Occipital lobe (tissue), 2 donors: ENCODE results near the gene LSM12. TPM values are rescaled to one million over a fixed set of nuclear protein-coding genes. Genes with fewer than 3 reads are reported as not detected.
A peak's percentile ranks its signal among the peaks of the same experiment; 100 is the strongest.
"Not testable (repeated sequence)": the region's sequence is repeated elsewhere in the genome, so short reads cannot be mapped to it uniquely, and the experiment has no call there.

Source experiments
- DNase-seq: peaks from one replicate; lab custom pipeline; 2025; lab: John Stamatoyannopoulos, UW
- total RNA-seq: library from RNA; depleted of rRNA; stranded (reverse); fragments of >200 nt; gene quantifications from one replicate; pipeline ENCODE4 v1.2.3, GENCODE V29; 2014

LSM12 gene
- total RNA-seq, 1 donor from 2014 or later = 22.8 TPM

DNA sequence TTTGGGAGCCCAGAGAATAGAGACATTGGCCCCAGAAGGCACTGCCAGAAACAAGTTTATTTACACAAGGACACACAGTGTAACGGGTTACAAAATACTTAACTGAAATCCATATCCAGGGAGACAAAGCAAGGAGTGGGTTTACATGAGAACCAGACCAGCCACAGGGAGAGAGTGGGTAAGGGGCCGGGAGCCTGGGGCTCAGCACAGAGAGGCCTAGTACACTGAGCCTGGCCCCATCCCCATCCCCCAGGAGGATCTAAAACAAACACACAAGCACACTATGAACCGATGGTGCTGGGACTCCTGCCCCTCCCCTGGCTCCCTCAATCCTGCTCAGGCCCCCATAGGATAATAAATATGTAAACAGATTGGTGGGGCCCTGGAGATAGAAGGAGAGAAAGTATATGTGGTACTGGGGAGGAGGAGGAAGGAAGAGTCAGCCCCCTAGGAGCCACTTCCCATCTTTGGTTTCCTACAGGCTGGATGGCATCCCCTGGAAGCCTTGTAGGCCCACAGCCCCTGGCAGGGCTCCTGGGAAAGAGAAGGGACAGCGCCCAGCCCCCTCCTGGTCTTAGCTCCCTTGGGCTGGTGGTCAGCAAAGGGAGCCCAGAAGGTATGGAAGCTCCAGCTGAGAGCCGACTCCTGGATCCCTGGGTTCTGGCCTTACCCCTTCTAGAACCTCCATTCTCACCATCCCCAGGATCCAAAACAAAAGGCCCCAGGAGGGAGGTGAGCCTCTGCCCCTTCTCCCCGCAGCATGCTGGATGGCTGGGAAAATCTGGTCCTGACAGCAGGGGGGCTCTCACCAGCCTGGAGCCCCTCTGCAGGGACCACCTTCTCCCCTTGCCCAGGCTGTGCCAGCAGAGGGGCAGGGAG is 10.5 kb upstream of the LSM12 start:
- no peak for DNase-seq

DNA sequence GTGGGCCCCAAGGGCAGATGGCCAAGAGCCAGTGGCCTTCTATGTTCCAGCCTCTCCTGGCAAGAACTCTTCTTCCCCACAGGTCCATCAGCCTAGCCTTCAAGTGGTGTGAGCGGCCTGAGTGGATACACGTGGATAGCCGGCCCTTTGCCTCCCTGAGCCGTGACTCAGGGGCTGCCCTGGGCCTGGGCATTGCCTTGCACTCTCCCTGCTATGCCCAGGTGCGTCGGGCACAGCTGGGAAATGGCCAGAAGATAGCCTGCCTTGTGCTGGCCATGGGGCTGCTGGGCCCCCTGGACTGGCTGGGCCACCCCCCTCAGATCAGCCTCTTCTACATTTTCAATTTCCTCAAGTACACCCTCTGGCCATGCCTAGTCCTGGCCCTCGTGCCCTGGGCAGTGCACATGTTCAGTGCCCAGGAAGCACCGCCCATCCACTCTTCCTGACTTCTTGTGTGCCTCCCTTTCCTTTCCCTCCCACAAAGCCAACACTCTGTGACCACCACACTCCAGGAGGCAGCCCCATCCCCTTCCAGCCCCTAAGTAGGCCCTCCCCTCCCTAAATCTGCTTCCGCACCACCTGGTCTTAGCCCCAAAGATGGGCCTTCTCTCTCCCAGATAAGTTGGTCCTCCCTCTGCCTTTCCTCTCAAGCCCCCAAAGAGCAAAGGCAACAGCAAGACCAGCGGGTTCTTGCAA is 9.3 kb upstream of the LSM12 start:
- DNase-seq = no peak

DNA sequence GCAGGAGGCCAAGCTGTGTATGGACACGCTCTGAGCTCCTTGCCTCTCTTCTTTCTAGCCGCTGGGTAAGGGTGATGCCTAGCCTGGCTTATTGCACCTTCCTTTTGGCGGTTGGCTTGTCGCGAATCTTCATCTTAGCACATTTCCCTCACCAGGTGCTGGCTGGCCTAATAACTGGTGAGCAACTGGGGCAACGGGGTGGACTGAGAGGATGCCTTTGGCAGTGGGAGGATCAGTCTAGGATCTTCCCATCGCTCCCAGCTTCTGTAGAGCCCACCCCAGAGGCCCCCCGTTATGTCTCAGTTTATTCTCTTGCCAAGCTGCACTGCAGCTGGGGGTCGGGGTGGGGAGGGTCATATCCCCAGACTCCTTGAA is 8.4 kb upstream of the LSM12 start:
- no peak for DNase-seq

DNA sequence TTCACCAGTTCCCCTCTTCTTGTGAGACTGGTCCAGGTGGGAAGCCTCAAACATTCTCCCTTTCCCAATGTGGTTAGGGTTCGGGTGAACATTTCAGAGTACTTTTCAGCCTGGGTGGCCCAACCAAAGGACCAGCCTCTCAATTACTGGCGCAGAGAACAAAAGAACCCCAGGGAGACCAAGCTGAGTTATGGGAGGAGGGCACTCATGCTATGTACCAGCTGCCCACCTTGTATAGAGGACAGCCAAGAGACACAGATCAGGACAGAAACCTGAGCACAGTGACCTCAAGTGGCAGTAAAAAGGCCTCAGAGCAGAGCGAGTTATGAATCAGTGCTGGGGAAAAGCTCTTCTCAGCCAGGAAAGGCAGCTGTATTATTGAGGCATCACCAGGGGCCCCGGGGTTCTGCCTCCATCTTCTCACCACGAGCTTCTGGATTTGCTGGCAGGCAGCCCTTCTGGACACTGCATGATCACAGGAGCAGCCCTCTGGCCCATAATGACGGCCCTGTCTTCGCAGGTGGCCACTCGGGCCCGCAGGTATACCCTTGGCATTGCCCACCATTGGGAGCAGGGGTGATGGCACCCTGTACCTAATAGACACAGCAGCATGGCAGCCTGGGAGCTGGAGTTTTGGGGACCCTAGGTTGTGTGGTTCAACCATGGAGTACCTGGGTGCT is 7.9 kb upstream of the LSM12 start:
- no peak for DNase-seq

DNA sequence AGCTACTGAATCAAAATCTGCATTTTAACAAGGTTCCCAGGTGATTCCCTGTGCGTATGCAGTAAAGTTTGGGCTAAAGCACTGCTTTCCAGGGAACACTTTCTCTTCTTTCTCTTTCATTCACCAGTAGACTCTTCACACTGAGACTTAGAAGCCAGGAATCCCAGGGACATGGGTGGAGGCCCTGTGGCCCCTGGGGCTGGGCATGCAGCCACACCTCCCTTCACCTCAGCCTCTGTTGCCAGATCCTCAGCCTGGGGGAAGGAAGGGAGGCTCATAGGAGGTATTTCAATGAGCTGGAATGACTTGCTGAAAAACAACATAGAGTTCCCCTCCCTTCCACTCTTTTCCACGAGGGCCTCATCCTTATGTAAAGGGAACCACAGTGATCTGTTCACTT is 5.3 kb upstream of the LSM12 start:
- DNase-seq = no peak

DNA sequence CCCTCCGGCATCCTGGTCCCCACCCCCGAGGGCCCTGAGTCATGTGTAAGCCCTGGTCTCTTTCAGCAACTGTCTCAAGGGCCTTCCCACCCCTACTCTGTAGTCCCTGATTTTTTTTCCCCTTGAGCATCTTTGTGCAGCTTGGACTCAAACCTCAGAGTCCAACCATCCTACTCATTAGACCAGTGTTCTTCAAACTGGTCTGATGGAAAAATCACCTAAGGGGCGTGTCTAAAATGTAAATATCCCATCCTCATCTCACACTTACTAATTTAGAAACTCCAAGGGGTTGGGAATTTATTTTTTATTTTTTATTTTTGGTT is 4.7 kb upstream of the LSM12 start:
- DNase-seq = no peak

DNA sequence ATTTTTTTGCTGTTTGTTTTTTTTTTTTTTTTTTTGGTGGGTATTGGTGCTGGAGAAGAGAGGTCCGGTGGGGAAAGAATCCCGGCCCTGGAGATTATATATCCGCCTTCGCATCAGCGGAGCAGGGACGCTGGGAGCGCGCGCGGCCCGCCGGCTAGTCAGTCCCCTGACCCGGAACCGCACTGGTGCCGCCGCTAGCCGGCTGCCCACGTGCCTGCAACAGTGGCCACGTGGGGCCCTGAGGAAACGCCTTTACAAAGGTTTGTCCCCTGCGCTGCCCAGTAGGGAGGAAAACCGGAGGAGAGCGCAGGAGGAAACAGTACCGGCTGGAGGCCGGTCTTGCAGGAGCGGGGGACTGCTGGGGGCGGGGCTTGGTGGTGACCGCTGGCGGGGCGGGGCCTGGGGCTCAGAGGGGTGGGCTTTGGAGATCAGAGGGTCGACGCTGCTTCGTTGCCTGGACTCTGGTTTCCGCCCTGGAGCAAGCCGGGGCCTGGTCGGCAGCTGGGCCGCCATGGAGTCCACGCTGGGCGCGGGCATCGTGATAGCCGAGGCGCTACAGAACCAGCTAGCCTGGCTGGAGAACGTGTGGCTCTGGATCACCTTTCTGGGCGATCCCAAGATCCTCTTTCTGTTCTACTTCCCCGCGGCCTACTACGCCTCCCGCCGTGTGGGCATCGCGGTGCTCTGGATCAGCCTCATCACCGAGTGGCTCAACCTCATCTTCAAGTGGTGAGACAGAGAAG is 4.2 kb upstream of the LSM12 start, which contains the start of gene G6PC3:
Gene G6PC3 (plus strand): TSS at position 281 of the 743 bp plus-strand sequence. CDS start 231 bp downstream, at position 512.
- peak; percentile 95 for DNase-seq

DNA sequence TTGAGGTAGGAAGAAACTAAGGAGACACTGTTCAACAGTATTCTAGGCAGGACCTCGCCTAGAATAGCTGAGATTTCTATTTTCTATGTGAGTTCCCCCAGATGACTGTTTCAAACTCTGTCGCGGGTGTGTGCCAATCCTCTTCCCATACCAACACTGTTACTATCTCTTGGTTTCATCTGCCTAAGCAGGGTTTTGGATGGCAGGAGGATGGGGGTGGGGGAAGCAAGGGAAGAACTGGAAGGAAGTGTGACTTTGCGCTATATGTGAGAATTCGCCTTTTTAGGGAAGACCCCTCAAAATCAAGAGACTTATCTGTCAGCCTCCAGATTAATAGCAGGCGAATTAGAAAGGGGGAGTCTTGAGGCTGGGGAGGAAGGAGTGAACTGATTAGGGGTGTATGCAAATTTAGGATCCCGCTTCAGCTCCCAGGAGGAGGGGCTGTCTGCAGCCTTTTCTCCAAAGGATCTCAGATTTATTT is 3.5 kb upstream of the LSM12 start:
- no peak for DNase-seq

DNA sequence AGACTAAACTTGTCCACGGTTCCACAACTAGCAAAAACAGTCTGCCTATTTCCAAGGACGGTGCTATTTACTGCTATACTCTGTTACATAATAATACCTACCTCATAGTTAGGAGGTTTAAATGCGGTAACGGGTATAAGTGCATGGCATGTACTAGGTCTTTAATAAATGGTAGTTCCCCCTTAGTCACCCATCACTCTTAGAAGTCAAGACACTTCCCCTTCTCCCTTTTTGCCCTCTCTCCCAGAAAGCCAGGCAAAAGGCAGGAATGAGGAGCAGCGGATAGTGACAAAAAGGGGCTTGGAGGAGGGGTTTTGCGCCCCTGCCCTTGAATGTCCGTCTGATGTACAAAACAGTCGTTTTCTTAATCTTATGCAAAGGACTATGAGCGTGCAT is 1.1 kb upstream of the LSM12 start:
- DNase-seq = no peak

DNA sequence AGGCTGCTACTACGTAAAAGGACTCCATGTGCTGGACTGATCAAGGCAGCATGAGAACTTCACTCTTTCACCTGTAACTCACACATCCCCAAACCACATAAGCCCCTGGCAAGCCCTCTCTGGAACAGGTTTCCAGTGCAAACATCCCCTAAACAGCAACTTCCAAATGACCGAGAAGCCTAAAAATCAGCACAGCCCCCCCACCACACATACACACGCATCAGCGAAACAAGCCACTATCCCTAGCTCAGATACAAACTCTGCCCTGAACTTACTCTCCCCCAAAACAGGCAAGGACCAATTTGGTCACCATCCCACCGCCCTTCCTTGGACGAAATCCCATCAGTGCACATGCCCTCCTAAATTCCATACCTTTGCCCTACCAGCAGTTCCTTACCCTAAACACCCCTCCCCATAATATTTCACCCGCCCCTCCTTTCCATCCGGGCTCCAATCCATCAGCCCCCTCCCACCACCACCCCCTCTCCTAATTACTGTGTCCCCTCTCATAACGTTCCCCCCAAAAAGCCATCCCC is 735 bp downstream of the LSM12 start:
- DNase-seq = no peak

DNA sequence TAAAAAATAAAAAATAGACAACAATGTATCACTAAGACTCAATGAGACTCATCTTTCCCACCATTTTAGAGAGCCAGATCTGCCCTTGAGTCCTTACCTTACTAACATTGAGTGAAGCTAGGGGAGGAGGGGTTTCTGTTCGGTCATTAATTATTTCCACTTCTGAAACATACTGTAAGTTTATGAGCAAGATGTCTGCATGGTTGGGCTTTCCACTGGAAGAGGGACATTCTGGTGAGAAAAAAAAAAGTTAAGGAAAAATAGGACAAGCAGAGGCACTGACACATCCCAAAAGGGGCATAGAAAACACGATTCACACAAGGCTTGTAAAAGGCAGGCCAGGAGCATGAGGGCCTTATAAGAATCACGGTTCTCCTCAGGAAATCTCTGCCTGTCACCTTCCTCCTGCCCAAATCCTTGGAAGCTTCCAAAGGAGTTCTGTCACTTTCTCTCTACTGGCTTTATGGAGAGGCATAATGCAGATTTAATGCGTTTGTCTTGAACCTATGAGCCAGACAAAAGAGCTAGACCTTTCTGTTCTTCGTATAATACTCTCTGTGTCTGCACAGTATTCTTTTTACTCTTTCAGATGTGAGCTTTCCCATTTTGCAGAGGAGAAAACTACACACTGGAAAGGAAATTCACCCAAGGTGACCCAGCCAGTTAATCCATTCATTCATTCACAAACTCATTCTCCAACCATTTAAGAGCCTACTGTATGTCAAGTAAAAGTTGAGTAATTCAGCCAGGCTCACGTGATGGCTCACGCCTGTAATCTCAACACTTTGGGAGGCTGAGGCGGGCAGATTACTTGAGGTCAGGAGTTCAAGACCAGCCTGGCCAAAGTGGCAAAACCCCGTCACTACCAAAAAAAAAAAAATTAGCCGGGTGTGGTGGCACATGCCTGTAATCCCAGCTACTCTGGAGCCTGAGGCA is 2.5 kb downstream of the LSM12 start:
- DNase-seq = no peak

DNA sequence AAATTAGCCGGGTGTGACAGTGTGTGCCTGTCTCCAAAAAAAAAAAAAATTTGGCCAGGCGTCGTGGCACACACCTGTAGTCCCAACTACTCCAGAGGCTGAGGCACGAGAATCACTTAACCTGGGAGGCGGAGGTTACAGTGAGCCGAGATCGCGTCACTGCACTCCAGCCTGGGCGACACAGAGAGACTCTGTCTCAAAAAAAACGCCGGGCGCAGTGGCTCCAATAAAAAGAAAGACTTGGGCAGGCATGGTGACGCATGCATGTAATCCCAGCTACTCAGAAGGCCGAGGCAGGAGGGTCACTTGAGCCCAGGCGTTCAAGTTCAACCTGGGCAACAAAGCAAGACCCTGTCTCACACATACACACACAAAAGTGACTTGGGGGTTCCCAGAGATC is 3.6 kb downstream of the LSM12 start:
- DNase-seq = no peak

DNA sequence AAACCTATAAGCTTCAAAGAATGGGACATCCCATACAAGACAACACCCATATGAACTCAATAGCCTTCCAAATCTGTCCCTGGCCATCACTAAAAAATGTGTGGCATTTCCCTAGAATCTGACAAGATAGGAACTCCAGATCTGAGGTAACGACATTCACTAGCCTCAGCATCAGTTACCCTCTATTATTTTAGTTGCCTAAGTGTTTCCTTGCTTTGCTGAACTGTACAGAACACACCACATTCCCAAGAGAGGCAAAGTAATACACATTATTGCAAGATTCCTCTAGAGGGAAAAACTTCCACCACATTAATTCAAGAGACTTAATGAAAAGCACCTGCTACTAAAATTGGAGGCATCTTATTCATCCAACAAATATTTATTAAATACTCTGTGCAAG is 5.0 kb downstream of the LSM12 start:
- DNase-seq = no peak

DNA sequence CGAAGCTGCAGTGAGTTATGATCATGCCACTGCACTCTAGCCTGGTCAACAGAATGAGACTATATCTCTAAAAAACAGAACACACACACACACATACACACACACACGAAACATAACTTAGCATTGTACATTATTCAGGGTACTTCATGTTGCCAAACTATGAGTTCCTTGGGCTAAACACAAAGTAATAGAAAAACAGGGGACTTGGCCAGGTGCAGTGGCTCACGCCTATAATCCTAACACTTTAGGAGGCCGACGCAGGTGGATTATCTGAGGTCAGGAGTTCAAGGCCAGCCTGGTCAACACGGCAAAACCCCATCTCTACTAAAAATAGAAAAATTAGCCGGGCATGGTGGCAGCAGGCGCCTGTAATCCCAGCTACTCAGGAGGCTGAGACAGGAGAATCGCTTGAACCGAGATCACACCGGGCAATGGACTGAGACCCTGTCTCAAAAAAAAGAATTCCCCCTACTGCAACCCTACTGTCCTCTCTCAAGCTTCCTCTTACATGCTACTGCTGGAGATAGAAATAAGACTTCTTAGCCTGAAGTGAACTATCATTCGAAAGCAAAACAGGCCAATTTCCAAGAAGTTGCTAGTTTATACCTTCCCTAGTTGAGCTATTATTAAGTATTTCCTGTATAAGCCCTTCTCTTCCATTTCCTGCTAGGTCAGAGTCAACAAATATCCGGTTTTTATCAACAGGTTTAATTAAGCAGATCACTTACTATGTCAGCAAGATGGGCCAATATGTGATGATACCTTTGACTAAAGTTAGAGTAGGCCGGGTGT is 7.2 kb downstream of the LSM12 start:
- DNase-seq = no peak

DNA sequence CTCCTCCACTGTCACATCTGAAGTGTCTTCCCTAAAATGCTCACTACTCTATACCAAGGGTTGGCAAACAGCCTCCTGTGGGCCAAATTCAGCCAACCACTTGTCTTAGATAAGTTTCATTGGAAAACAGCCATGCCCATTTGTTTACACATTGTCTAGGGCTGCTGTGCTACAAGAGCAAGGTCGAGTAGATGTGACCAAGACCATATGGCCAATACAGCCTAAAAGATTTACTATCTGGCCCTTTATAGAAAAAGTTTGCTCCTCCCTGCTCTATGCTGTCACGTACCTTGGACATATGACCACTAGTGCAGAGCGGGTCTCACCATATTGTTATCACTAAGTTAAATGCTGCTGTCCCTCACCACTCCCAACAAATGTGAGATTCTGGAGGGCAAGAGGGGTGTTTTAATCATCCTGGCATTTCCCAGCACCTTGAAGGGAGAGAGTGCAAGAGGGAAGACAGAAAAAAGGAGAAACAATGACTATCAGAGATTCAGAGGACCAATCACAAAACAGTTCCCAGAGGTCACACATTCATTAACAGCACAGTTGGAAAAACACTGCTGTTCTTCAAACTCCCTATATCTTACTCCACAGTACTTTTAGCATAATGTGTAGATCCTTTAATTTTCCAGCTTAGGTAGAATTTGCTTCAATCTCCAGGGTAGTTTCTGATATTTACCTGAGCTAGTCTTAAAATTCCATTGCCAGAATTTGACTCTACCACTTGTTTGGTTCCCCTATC is 13.2 kb downstream of the LSM12 start:
- DNase-seq = no peak

DNA sequence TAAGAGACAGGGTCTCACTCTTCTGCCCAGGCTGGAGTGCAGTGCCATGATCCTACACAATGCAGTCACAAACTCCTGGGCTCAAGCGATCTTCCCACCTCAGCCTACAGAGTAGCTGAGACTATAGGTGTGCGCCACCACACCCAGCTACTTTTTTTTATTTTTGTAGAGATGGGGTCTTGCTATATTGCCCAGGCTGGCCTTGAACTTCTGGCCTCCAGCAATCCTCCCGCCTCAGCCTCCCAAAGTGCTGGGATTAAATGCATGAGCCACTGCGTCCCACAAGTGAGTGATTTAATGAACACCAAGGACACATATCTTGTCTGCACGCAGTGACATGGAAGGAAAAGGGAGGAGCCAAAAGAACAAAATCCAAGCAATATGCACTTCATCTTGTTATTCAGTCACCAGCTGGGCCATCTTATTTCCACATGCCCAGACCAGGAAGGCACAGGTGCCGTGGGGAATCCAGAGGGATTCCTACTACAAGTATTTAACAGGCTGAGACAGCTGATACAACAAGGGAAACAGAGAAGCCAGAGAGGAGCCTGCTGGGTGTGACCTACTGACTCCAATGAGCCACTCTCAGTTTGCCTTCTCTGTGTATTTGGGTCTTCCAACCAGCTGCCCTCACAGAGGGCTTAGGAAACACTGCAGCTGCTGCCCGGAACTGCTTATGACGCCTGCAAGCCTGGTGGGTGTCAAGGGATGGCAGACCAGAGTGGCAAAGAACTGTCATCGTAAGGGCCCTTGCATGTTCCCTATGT is 17.0 kb downstream of the LSM12 start:
- no peak for DNase-seq

DNA sequence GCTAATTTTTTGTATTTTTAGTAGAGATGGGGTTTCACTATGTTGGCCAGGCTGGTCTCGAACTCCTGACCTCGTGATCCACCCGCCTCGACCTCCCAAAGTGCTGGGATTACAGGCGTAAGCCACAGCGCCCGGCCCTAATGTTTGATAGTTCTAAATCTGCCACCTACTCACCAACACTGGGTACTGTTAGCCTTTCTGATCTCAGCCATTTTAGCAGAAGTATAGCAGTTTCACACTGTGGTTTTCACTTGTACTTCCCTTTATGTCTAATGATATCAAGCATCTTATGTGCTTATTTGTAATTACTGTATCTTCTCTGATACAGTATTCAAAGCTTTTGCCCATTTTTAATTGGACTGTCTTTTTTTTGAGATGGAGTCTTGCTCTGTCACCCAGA is 19.6 kb downstream of the LSM12 start:
- not testable (repeated sequence) for DNase-seq

DNA sequence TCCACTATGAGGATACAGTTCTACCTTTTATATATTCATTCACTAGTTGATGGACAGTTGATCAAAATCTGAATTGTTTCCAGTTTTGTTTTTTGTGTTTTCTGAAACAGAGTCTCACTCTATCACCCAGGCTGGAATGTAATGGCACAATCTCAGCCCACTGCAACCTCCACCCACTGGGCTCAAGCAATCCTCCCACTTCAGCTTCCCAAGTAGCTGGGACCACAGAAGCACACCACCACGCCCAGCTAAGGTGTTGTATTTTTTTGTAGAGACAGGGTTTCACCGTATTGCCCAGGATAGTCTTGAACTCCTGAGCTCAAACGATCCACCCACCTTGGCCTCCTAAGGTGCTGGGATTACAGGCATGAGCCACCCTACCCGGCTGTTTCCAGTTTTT is 21.0 kb downstream of the LSM12 start:
- DNase-seq = no peak
